Breast epithelium (tissue), 4 donors: ENCODE data around the gene CACNA1I. TPM values are rescaled to one million over a fixed set of nuclear protein-coding genes. Genes with fewer than 3 reads are reported as not detected.

Experiments
- DNase-seq, 2 donors: peaks; one replicate each; pipeline ENCODE4 v3.0.0-alpha.2; 2019; ENCODE audit warnings: low spot score in 2 of 2
- H3K27ac ChIP-seq, 2 donors: fragments of 200-600 bp; sonication (generic) in 1 of 2; one replicate each; pipeline ENCODE4 v1.5.1; 2016 to 2019; ENCODE audit warnings: mild to moderate bottlenecking in 1 of 2
- H3K27me3 ChIP-seq, 2 donors: fragments of 200-600 bp; sonication (generic) in 1 of 2; one replicate each; pipeline versions ENCODE4 v1.5.1 to v1.6.0; 2017 to 2019; ENCODE audit warnings: control low read depth in 1 of 2, mild to moderate bottlenecking in 1 of 2
- H3K36me3 ChIP-seq: fragments of 200-600 bp; one replicate; pipeline ENCODE4 v1.5.1; 2019
- H3K4me1 ChIP-seq, 2 donors: fragments of 200-600 bp; sonication (generic); one replicate each; pipeline ENCODE4 v1.5.1; 2016 to 2019; ENCODE audit warnings: control low read depth in 1 of 2
- H3K4me3 ChIP-seq, 3 donors: fragments of 200-600 bp; sonication (generic); 1 replicate in 2 of 3; 2 replicates in 1 of 3; pipeline ENCODE4 v1.5.1; 2016 to 2019; ENCODE audit warnings: mild to moderate bottlenecking in 3 of 3, moderate library complexity in 2 of 3
- H3K9me3 ChIP-seq, 2 donors: fragments of 200-600 bp; sonication (generic) in 1 of 2; one replicate each; pipeline ENCODE4 v1.5.1; 2016 to 2019; ENCODE audit warnings: control low read depth in 1 of 2
- CTCF ChIP-seq, 3 donors: fragments of 450-650 bp; IDR thresholded peaks; one replicate each; pipeline ENCODE4 v1.5.1; 2016 to 2017; ENCODE audit warnings: antibody characterized with exemption in 3 of 3, mild to moderate bottlenecking in 3 of 3, moderate library complexity in 3 of 3
- POLR2A ChIP-seq: fragments of 450-650 bp; IDR thresholded peaks from one replicate; pipeline ENCODE4 v1.6.1; 2016; ENCODE audit warnings: antibody characterized with exemption, mild to moderate bottlenecking, moderate library complexity
- POLR2AphosphoS5 ChIP-seq, 3 donors: sonication (generic); formaldehyde crosslinking; IDR thresholded peaks; one replicate each; pipeline ENCODE4 v1.6.1; 2017; ENCODE audit warnings: antibody characterized with exemption in 3 of 3
- intact Hi-C: fragments of 100-400 bp; cut with DNase I; formaldehyde crosslinking; loops from one replicate; pipeline ENCODE4 v1.15.1; 2023; ENCODE audit warnings: low total_unique reads
- total RNA-seq, 3 donors: library from RNA; depleted of rRNA; stranded (reverse); fragments of >200 nt; gene quantifications; one replicate each; pipeline ENCODE4 v1.1.0, GENCODE V29; 2016

The CACNA1I gene
- total RNA-seq, 3 donors from 2014 or later: 0.32 to 0.44 (median 0.33) TPM

DNA sequence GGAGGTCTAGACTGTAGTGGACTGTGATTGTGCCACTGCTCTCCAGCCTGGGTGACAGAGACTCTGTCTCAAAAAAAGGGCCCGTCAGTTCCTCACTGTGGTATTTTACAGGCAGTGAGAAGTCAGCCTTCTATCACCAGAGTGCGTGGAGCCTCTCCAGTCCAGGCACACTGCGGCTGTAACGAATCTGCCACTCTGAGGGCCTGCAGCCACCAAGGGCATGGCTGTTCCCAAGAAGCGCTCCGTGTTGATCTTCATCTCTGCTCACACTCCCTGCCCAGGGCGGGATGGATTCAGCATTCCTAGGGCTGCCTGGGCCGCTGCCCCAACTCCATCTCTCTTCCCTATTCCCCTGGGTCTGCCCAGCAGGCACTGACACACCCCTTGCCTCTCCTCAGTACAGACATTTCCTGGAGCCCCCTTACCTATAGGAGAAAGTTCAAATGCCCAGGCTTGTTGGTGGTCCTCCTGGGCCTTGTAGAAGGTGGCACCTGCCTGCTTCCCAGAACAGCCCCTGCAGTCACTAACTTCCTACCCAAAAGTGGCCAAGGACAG is 148.4 kb downstream of the CACNA1I start:
- no peaks in the 10 kb centered on the region for H3K4me1 ChIP-seq

GRCh38 chr22:39719559-39720450 is 149.3 kb downstream of the CACNA1I start:
- H3K27me3 ChIP-seq: no peaks in the 10 kb centered on the region

More for the DNA sequence above, 148.4 kb downstream of the CACNA1I start:
- no peak overlapping the region for H3K4me3 ChIP-seq
- no peaks in the 10 kb centered on the region for H3K36me3 ChIP-seq
- DNase-seq: peak in 1 of 2 donors; percentile 22
- no peaks in the 10 kb centered on the region for H3K27me3 ChIP-seq
- intact Hi-C loops: no loop called here
- TF ChIP-seq POLR2A: no peak
- no peak for TF ChIP-seq CTCF (IDR thresholded peaks at IDR 0.05)
- no peak for TF ChIP-seq POLR2AphosphoS5 (IDR thresholded peaks at IDR 0.05)
- H3K9me3 ChIP-seq: no peaks in the 10 kb centered on the region
- no peak overlapping the region for H3K27ac ChIP-seq

GRCh38 chr22:39721206-39722031 is 150.9 kb downstream of the CACNA1I start:
- Histone ChIP-seq H3K36me3 (no peaks in the 10 kb centered on the region), H3K4me1 (no peaks in the 10 kb centered on the region), H3K4me3 (no peak overlapping the region), H3K9me3 (no peaks in the 10 kb centered on the region), H3K27ac (no peak overlapping the region), H3K27me3 (no peaks in the 10 kb centered on the region)
- no peak for TF ChIP-seq POLR2A
- TF ChIP-seq CTCF (IDR thresholded peaks at IDR 0.05): no peak
- TF ChIP-seq POLR2AphosphoS5 (IDR thresholded peaks at IDR 0.05): no peak
- peak in 1 of 2 donors; percentile 31 for DNase-seq
- intact Hi-C loops: no loop called here

More at GRCh38 chr22:39719559-39720450, 149.3 kb downstream of the CACNA1I start:
- H3K27ac ChIP-seq: no peak overlapping the region
- peak in 1 of 2 donors; percentile 73 for DNase-seq
- H3K4me1 ChIP-seq: no peaks in the 10 kb centered on the region
- H3K9me3 ChIP-seq: no peaks in the 10 kb centered on the region
- no peak overlapping the region for H3K4me3 ChIP-seq
- intact Hi-C loops: no loop called here
- no peak for TF ChIP-seq POLR2A
- no peak for TF ChIP-seq CTCF (IDR thresholded peaks at IDR 0.05)
- no peaks in the 10 kb centered on the region for H3K36me3 ChIP-seq

GRCh38 chr22:39722032-39722325 is 151.4 kb downstream of the CACNA1I start:
- Histone ChIP-seq H3K4me3 (no peak overlapping the region), H3K27ac (no peak overlapping the region), H3K9me3 (no peaks in the 10 kb centered on the region), H3K27me3 (no peaks in the 10 kb centered on the region), H3K4me1 (no peaks in the 10 kb centered on the region), H3K36me3 (no peaks in the 10 kb centered on the region)
- intact Hi-C loops: no loop called here
- DNase-seq: peak in 1 of 2 donors; percentile 20
- TF ChIP-seq POLR2A (no peak), CTCF (IDR thresholded peaks at IDR 0.05) (no peak)
